Mucosa of descending colon (tissue), 3 donors: Measurements from ENCODE around the gene CACNB2. TPM values are rescaled to one million over a fixed set of nuclear protein-coding genes. Genes with fewer than 3 reads are reported as not detected.

Source experiments
- ATAC-seq: fragments of 200-7000 bp; cut with Tn5 transposase; one replicate; pipeline ENCODE4 v1.9.1; 2020; ENCODE audit warnings: mild to moderate bottlenecking, moderate library complexity
- DNase-seq, 3 donors: peaks; one replicate each; pipeline ENCODE4 v3.0.0-alpha.2; 2020
- H3K36me3 ChIP-seq: fragments of 200-600 bp; one replicate; pipeline ENCODE4 v1.8.0; 2021; ENCODE audit warnings: low read depth, mild to moderate bottlenecking
- H3K4me1 ChIP-seq: fragments of 200-600 bp; one replicate; pipeline ENCODE4 v1.8.0; 2021; ENCODE audit warnings: low read depth, mild to moderate bottlenecking
- H3K4me3 ChIP-seq: fragments of 200-600 bp; one replicate; pipeline ENCODE4 v1.8.0; 2021; ENCODE audit warnings: mild to moderate bottlenecking
- H3K9me3 ChIP-seq: fragments of 200-600 bp; one replicate; pipeline ENCODE4 v1.8.0; 2021; ENCODE audit warnings: mild to moderate bottlenecking
- intact Hi-C, 2 donors: fragments of 100-400 bp; cut with DNase I in 1 of 2; cut with micrococcal nuclease in 1 of 2; formaldehyde crosslinking; loops; one replicate each; pipeline versions ENCODE4 v1.11.0 to v1.11.1; 2022; cut with DNase I, micrococcal nuclease
- long read RNA-seq, 2 donors: library from polyadenylated mRNA; unstranded; transcript quantifications; one replicate each; pipeline ENCODE4 v2.0.0, GENCODE V29; 2019 to 2021
- total RNA-seq, 3 donors: library from RNA; stranded (reverse); fragmentation: NEBNext Ultra II Directional in 2 of 3; extraction: Animal tissue kit (Norgen Biotek cat#: 25700) in 2 of 3; gene quantifications; one replicate each; pipeline versions ENCODE4 v1.2.1 to v1.2.4, GENCODE V29; 2021 to 2023
- TF ChIP-seq, protein P1 (sequence below): fragments of 200-600 bp; IDR thresholded peaks from one replicate; pipeline ENCODE4 v1.8.0; 2022; ENCODE audit warnings: antibody characterized with exemption, mild to moderate bottlenecking
- donor health status: DM: no; HTN: no; CAD: no; lungs with moderate emphysema.
- donor health status: DM: no; HTN: no; CAD: no.
- donor health status: DM: no; HTN: yes; CAD: no.

CACNB2 gene
- 10 to 100 TPM; 13.6 to 26.2 (median 19.8) TPM for total RNA-seq
- long read RNA-seq, donor 1, transcript CACNB2-211 (2 exons, 497 nt), result major isoform, 12 of 28 reads
- long read RNA-seq, donor 1, partial matches to known transcripts, result 7 of 28 reads
- long read RNA-seq, donor 1, other reads (novel, unspliced or antisense), result 9 of 28 reads
- long read RNA-seq, donor 2, partial matches to known transcripts, result 1 of 4 reads
- long read RNA-seq, donor 2, other reads (novel, unspliced or antisense), result 1 of 4 reads

DNA sequence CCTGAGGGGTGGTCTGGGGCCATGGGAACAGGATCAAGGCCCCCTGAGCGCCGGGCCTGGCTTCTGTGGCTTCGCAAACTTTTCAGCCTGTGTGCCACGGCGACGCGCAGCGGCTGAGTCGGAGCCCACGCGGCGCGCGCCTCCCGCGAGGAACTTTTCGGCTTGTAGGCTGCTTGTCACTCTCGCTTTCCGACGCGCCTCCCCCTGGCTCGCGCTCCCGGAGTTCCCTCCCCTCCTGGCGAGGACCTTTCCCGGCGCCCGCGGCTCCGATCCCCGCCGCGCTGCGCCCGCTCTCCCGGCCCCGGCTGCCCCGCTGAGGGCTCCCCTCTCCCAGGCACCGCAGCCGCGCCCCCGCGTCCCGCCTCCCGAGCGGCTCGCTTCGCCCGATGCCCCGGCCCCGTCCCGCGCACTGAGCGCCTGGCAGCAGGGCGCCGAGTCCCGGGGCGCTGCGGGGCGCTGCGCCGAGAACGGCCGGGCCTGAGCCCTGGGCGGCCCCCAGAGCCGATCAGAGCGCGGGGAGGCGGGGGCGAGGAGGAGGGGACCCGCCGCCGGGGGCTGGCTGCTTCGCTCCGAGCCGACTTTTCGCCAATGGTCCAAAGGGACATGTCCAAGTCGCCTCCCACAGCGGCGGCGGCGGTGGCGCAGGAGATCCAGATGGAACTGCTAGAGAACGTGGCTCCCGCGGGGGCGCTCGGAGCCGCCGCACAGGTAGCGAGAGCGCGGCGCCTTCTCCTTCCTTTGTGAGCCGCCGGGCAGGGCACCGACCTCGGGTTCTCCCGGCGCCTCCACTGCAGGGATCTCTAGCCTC lies at the start of gene CACNB2:
Gene CACNB2, plus strand, starts transcription at position 276 of the 808 bp plus-strand sequence.
- TF ChIP-seq, protein P1, sequence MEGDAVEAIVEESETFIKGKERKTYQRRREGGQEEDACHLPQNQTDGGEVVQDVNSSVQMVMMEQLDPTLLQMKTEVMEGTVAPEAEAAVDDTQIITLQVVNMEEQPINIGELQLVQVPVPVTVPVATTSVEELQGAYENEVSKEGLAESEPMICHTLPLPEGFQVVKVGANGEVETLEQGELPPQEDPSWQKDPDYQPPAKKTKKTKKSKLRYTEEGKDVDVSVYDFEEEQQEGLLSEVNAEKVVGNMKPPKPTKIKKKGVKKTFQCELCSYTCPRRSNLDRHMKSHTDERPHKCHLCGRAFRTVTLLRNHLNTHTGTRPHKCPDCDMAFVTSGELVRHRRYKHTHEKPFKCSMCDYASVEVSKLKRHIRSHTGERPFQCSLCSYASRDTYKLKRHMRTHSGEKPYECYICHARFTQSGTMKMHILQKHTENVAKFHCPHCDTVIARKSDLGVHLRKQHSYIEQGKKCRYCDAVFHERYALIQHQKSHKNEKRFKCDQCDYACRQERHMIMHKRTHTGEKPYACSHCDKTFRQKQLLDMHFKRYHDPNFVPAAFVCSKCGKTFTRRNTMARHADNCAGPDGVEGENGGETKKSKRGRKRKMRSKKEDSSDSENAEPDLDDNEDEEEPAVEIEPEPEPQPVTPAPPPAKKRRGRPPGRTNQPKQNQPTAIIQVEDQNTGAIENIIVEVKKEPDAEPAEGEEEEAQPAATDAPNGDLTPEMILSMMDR, result no peak
- intact Hi-C loops, result loop anchor here in 1 of 2 donors (10.0 kb wide), 1 partner anchor 54 kb away; no protein-coding TSS in a partner anchor
- no peaks in the 10 kb centered on the region for H3K9me3 ChIP-seq
- no peaks in the 10 kb centered on the region for H3K36me3 ChIP-seq
- ATAC-seq, result peak; percentile 79
- H3K4me1 ChIP-seq, result peaks cover 5% of the 10 kb centered on the region
- peak; percentile 71 to 81 (median 74) for DNase-seq
- H3K4me3 ChIP-seq, result peak within 1 kb of the TSS; percentile 26

DNA sequence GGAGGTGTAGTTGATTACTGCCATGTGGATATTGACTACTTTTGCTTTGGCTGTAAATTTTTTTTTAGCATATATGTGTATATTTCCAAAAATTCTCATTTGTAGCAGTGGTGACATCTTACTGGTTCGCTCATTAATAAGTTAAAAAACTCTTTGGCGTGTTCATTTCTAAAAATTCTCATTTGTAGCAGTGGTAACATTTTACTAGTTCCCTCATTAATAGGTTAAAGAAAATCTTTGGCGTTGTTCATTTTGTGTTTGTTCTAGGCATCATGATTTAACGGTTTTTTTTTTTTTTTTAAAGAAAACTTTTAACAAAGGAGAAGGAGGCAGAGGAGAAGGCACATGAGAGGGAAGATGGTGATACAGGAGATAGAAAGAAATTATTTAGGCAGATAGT lies 45.9 kb upstream of the CACNB2 start:
- Histone ChIP-seq H3K36me3 (no peaks in the 10 kb centered on the region), H3K4me3 (no peak overlapping the region), H3K4me1 (no peaks in the 10 kb centered on the region), H3K9me3 (no peaks in the 10 kb centered on the region)
- no peak for ATAC-seq
- intact Hi-C loops, result no loop called here
- TF ChIP-seq, protein P1, result no peak
- DNase-seq, result no peak

- no peaks in the 10 kb centered on the region for H3K4me1 ChIP-seq
- no peak for DNase-seq
- TF ChIP-seq, protein P1, result no peak
- ATAC-seq, result no peak
- H3K36me3 ChIP-seq, result no peaks in the 10 kb centered on the region
- H3K4me3 ChIP-seq, result no peak overlapping the region
- H3K9me3 ChIP-seq, result no peaks in the 10 kb centered on the region
- intact Hi-C loops, result no loop called here
Measured at GRCh38 chr10:18094793-18095192, 45.4 kb upstream of the CACNB2 start.

DNA sequence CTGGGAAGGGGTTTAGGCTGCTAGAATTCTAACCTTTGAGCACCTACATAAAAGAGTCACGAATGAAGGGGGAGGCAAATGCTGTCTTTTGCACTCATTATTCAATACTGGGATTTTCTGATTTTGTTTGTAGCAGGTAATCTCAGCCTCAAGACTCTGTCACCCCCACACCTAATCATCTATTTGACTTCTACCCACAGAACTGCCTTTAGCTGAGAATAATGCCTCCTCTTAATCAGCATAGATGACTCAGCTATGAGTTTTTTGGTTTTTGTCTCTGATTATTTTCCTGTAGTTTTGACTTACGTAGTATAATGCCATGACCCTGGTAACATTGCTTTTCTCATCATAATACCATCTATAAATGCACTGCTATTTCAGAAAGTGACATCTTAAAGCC lies 42.7 kb upstream of the CACNB2 start:
- TF ChIP-seq, protein P1, result no peak
- intact Hi-C loops, result no loop called here
- Histone ChIP-seq H3K9me3 (no peaks in the 10 kb centered on the region), H3K4me3 (no peak overlapping the region), H3K36me3 (no peaks in the 10 kb centered on the region), H3K4me1 (no peaks in the 10 kb centered on the region)
- ATAC-seq, result no peak
- no peak for DNase-seq

DNA sequence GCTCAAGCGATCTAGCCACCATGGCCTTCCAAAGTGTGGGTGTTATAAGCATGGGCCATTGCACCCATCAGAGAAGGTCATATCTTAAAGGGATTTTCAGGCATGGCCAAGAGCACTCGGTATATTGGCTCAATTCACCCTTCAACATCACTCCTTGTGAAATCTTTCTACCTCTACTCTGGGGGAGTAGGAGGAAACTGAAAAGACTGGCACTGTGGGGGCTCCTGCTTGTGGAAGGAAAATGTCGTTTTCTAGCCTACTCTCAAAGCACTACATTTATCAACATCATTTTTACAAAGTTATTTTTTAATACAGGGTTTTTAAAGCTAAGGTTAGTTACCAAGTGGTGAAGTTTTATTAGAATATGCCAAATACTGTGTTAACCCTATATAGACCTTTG lies 42.0 kb upstream of the CACNB2 start:
- ATAC-seq (no peak), DNase-seq (no peak)
- no peaks in the 10 kb centered on the region for H3K9me3 ChIP-seq
- H3K4me3 ChIP-seq, result no peak overlapping the region
- H3K4me1 ChIP-seq, result no peaks in the 10 kb centered on the region
- intact Hi-C loops, result no loop called here
- no peaks in the 10 kb centered on the region for H3K36me3 ChIP-seq
- TF ChIP-seq, protein P1, result no peak
